ENCODE results near the gene KDM3A.

Gene KDM3A

GRCh38 chr2:86435531-86435930 is 5.6 kb upstream of the KDM3A start:
- no peak overlapping the region for H3K4me3 ChIP-seq (ENCODE audit: extremely low read depth, insufficient read depth, low read length, poor library complexity, severe bottlenecking)
- no peak overlapping the region for H3K27ac ChIP-seq (ENCODE audit: low read depth, low read length, severe bottlenecking)
- H3K36me3 ChIP-seq (ENCODE audit: control insufficient read depth, insufficient read depth, low read length): no peaks in the 10 kb centered on the region
- no peaks in the 10 kb centered on the region for H3K4me1 ChIP-seq (ENCODE audit: control insufficient read depth, insufficient read depth, low read length, poor library complexity, severe bottlenecking)
- H3K9me3 ChIP-seq (ENCODE audit: control insufficient read depth, low read length): no peaks in the 10 kb centered on the region
- no CpG with 5 or more reads among the region's 4 CpGs for WGBS, 2 experiments (ENCODE audit: insufficient coverage in 2 of 2)

- Histone ChIP-seq H3K9me3 (ENCODE audit: control insufficient read depth, low read length) (no peaks in the 10 kb centered on the region), H3K4me3 (ENCODE audit: extremely low read depth, insufficient read depth, low read length, poor library complexity, severe bottlenecking) (no peak overlapping the region), H3K4me1 (ENCODE audit: control insufficient read depth, insufficient read depth, low read length, poor library complexity, severe bottlenecking) (no peaks in the 10 kb centered on the region), H3K36me3 (ENCODE audit: control insufficient read depth, insufficient read depth, low read length) (no peaks in the 10 kb centered on the region), H3K27ac (ENCODE audit: low read depth, low read length, severe bottlenecking) (no peak overlapping the region)
Measured at GRCh38 chr2:86436328-86436727, 4.8 kb upstream of the KDM3A start.

- Histone ChIP-seq H3K4me3 (ENCODE audit: extremely low read depth, insufficient read depth, low read length, poor library complexity, severe bottlenecking) (peak overlapping the region; percentile 59), H3K9me3 (ENCODE audit: control insufficient read depth, low read length) (no peaks in the 10 kb centered on the region), H3K4me1 (ENCODE audit: control insufficient read depth, insufficient read depth, low read length, poor library complexity, severe bottlenecking) (peaks cover 4% of the 10 kb centered on the region), H3K27ac (ENCODE audit: low read depth, low read length, severe bottlenecking) (peak overlapping the region; percentile 100), H3K36me3 (ENCODE audit: control insufficient read depth, insufficient read depth, low read length) (peaks cover 19% of the 10 kb centered on the region)
- WGBS, 2 experiments (ENCODE audit: insufficient coverage in 2 of 2): 100% methylated on average over 1 of the region's 3 CpGs; no CpG with 5 or more reads in 1 of the 2 experiments
Measured at GRCh38 chr2:86439879-86440630, 1.1 kb upstream of the KDM3A start.

- Histone ChIP-seq H3K4me3 (ENCODE audit: extremely low read depth, insufficient read depth, low read length, poor library complexity, severe bottlenecking) (peak overlapping the region; percentile 59), H3K27ac (ENCODE audit: low read depth, low read length, severe bottlenecking) (peak overlapping the region; percentile 100)
- WGBS, 2 experiments (ENCODE audit: insufficient coverage in 2 of 2): 0% methylated on average over 2 to 41 of the region's 59 CpGs
Measured at GRCh38 chr2:86441392-86441881, 266 bp downstream of the KDM3A start.

GRCh38 chr2:86441882-86442641 is 891 bp downstream of the KDM3A start:
- Histone ChIP-seq H3K36me3 (ENCODE audit: control insufficient read depth, insufficient read depth, low read length) (peaks cover 34% of the 10 kb centered on the region), H3K27ac (ENCODE audit: low read depth, low read length, severe bottlenecking) (peak overlapping the region; percentile 100), H3K4me3 (ENCODE audit: extremely low read depth, insufficient read depth, low read length, poor library complexity, severe bottlenecking) (peak overlapping the region; percentile 59), H3K4me1 (ENCODE audit: control insufficient read depth, insufficient read depth, low read length, poor library complexity, severe bottlenecking) (peaks cover 4% of the 10 kb centered on the region), H3K9me3 (ENCODE audit: control insufficient read depth, low read length) (no peaks in the 10 kb centered on the region)
- 0 to 1% methylated on average over 28 to 32 of the region's 53 CpGs for WGBS, 2 experiments (ENCODE audit: insufficient coverage in 2 of 2)

More at GRCh38 chr2:86441392-86441881, 266 bp downstream of the KDM3A start:
- Histone ChIP-seq H3K4me1 (ENCODE audit: control insufficient read depth, insufficient read depth, low read length, poor library complexity, severe bottlenecking) (peaks cover 4% of the 10 kb centered on the region), H3K36me3 (ENCODE audit: control insufficient read depth, insufficient read depth, low read length) (peaks cover 28% of the 10 kb centered on the region), H3K9me3 (ENCODE audit: control insufficient read depth, low read length) (no peaks in the 10 kb centered on the region)

- 15 to 33% methylated on average over 3 to 4 of the region's 5 CpGs for WGBS, 2 experiments (ENCODE audit: insufficient coverage in 2 of 2)
- H3K9me3 ChIP-seq (ENCODE audit: control insufficient read depth, low read length): no peaks in the 10 kb centered on the region
- H3K4me1 ChIP-seq (ENCODE audit: control insufficient read depth, insufficient read depth, low read length, poor library complexity, severe bottlenecking): peaks cover 4% of the 10 kb centered on the region
Measured at GRCh38 chr2:86442642-86443005, 1.5 kb downstream of the KDM3A start.

GRCh38 chr2:86443631-86444350 is 2.6 kb downstream of the KDM3A start:
- Histone ChIP-seq H3K36me3 (ENCODE audit: control insufficient read depth, insufficient read depth, low read length) (peaks cover 46% of the 10 kb centered on the region), H3K27ac (ENCODE audit: low read depth, low read length, severe bottlenecking) (no peak overlapping the region), H3K4me3 (ENCODE audit: extremely low read depth, insufficient read depth, low read length, poor library complexity, severe bottlenecking) (no peak overlapping the region), H3K9me3 (ENCODE audit: control insufficient read depth, low read length) (no peaks in the 10 kb centered on the region), H3K4me1 (ENCODE audit: control insufficient read depth, insufficient read depth, low read length, poor library complexity, severe bottlenecking) (peaks cover 4% of the 10 kb centered on the region)
- 88 to 100% methylated on average over 1 to 3 of the region's 7 CpGs for WGBS, 2 experiments (ENCODE audit: insufficient coverage in 2 of 2)

More at GRCh38 chr2:86442642-86443005, 1.5 kb downstream of the KDM3A start:
- H3K27ac ChIP-seq (ENCODE audit: low read depth, low read length, severe bottlenecking): peak overlapping the region; percentile 100
- peaks cover 36% of the 10 kb centered on the region for H3K36me3 ChIP-seq (ENCODE audit: control insufficient read depth, insufficient read depth, low read length)
- peak overlapping the region; percentile 59 for H3K4me3 ChIP-seq (ENCODE audit: extremely low read depth, insufficient read depth, low read length, poor library complexity, severe bottlenecking)

- Histone ChIP-seq H3K4me1 (ENCODE audit: control insufficient read depth, insufficient read depth, low read length, poor library complexity, severe bottlenecking) (peaks cover 4% of the 10 kb centered on the region), H3K27ac (ENCODE audit: low read depth, low read length, severe bottlenecking) (no peak overlapping the region), H3K4me3 (ENCODE audit: extremely low read depth, insufficient read depth, low read length, poor library complexity, severe bottlenecking) (no peak overlapping the region), H3K9me3 (ENCODE audit: control insufficient read depth, low read length) (no peaks in the 10 kb centered on the region), H3K36me3 (ENCODE audit: control insufficient read depth, insufficient read depth, low read length) (peaks cover 60% of the 10 kb centered on the region)
- 98 to 100% methylated on average over 3 to 4 of the region's 4 CpGs for WGBS, 2 experiments (ENCODE audit: insufficient coverage in 2 of 2)
Measured at GRCh38 chr2:86445436-86445835, 4.3 kb downstream of the KDM3A start.

GRCh38 chr2:86446060-86446459 is 4.9 kb downstream of the KDM3A start:
- Histone ChIP-seq H3K27ac (ENCODE audit: low read depth, low read length, severe bottlenecking) (no peak overlapping the region), H3K4me1 (ENCODE audit: control insufficient read depth, insufficient read depth, low read length, poor library complexity, severe bottlenecking) (peaks cover 4% of the 10 kb centered on the region), H3K36me3 (ENCODE audit: control insufficient read depth, insufficient read depth, low read length) (peaks cover 66% of the 10 kb centered on the region), H3K9me3 (ENCODE audit: control insufficient read depth, low read length) (no peaks in the 10 kb centered on the region), H3K4me3 (ENCODE audit: extremely low read depth, insufficient read depth, low read length, poor library complexity, severe bottlenecking) (no peak overlapping the region)
- WGBS, 2 experiments (ENCODE audit: insufficient coverage in 2 of 2): 94 to 100% methylated on average over 1 of the region's 2 CpGs

GRCh38 chr2:86453836-86454235 is 12.7 kb downstream of the KDM3A start:
- 100% methylated on average over 1 of the region's 2 CpGs; no CpG with 5 or more reads in 1 of the 2 experiments for WGBS, 2 experiments (ENCODE audit: insufficient coverage in 2 of 2)
- Histone ChIP-seq H3K36me3 (ENCODE audit: control insufficient read depth, insufficient read depth, low read length) (peaks cover 94% of the 10 kb centered on the region), H3K9me3 (ENCODE audit: control insufficient read depth, low read length) (no peaks in the 10 kb centered on the region), H3K27ac (ENCODE audit: low read depth, low read length, severe bottlenecking) (no peak overlapping the region), H3K4me3 (ENCODE audit: extremely low read depth, insufficient read depth, low read length, poor library complexity, severe bottlenecking) (no peak overlapping the region), H3K4me1 (ENCODE audit: control insufficient read depth, insufficient read depth, low read length, poor library complexity, severe bottlenecking) (no peaks in the 10 kb centered on the region)

Measured in mesodermal cell (in vitro differentiated cells).